Skeletal muscle satellite cell (primary cell): ENCODE results near the gene NEK10.

ENCODE experiments used
- H3K27me3 ChIP-seq: 2 replicates; pipeline ENCODE4 v1.7.0; 2013; ENCODE audit warnings: low read length; ENCODE audit not compliant: control insufficient read depth, insufficient read depth
- H3K36me3 ChIP-seq: 2 replicates; pipeline ENCODE4 v1.7.0; 2013; ENCODE audit warnings: mild to moderate bottlenecking, control low read depth, low read length; ENCODE audit not compliant: insufficient read depth
- H3K4me1 ChIP-seq: 2 replicates; pipeline ENCODE4 v1.7.0; 2013; ENCODE audit warnings: low read length; ENCODE audit not compliant: control insufficient read depth, insufficient read depth
- H3K4me2 ChIP-seq: 2 replicates; pipeline ENCODE4 v1.7.0; 2013; ENCODE audit warnings: mild to moderate bottlenecking, low read length
- H3K4me3 ChIP-seq: 2 replicates; pipeline ENCODE4 v1.7.0; 2013; ENCODE audit warnings: low read length
- H3K9ac ChIP-seq: 2 replicates; pipeline ENCODE4 v1.7.0; 2013; ENCODE audit warnings: mild to moderate bottlenecking, low read depth, low read length, moderate library complexity
- H3K9me3 ChIP-seq: replicated peaks from 2 replicates; pipeline ENCODE4 v1.7.0; 2013; ENCODE audit warnings: mild to moderate bottlenecking, control low read depth, low read length

NEK10 gene

GRCh38 chr3:27146786-27147185 lies 222.4 kb downstream of the NEK10 start:
- H3K9ac ChIP-seq, result no peak overlapping the region
- H3K4me1 ChIP-seq, result no peaks in the 10 kb centered on the region
- no peak overlapping the region for H3K4me3 ChIP-seq
- no peak overlapping the region for H3K4me2 ChIP-seq
- no peaks in the 10 kb centered on the region for H3K36me3 ChIP-seq
- no peaks in the 10 kb centered on the region for H3K27me3 ChIP-seq
- H3K9me3 ChIP-seq, result no peaks in the 10 kb centered on the region

GRCh38 chr3:27145719-27146118 lies 223.5 kb downstream of the NEK10 start:
- Histone ChIP-seq H3K4me1 (no peaks in the 10 kb centered on the region), H3K27me3 (no peaks in the 10 kb centered on the region), H3K9ac (no peak overlapping the region), H3K4me3 (no peak overlapping the region), H3K9me3 (no peaks in the 10 kb centered on the region), H3K4me2 (no peak overlapping the region), H3K36me3 (peaks cover 4% of the 10 kb centered on the region)

- Histone ChIP-seq H3K4me3 (no peak overlapping the region), H3K4me1 (no peaks in the 10 kb centered on the region), H3K27me3 (no peaks in the 10 kb centered on the region), H3K36me3 (peaks cover 7% of the 10 kb centered on the region), H3K9ac (no peak overlapping the region), H3K9me3 (no peaks in the 10 kb centered on the region), H3K4me2 (no peak overlapping the region)
Observed at GRCh38 chr3:27141668-27142067, 227.5 kb downstream of the NEK10 start.

GRCh38 chr3:27138562-27138961 lies 230.6 kb downstream of the NEK10 start:
- peaks cover 5% of the 10 kb centered on the region for H3K4me1 ChIP-seq
- H3K4me3 ChIP-seq, result no peak overlapping the region
- H3K27me3 ChIP-seq, result no peaks in the 10 kb centered on the region
- H3K36me3 ChIP-seq, result peaks cover 7% of the 10 kb centered on the region
- no peak overlapping the region for H3K4me2 ChIP-seq
- H3K9me3 ChIP-seq, result no peaks in the 10 kb centered on the region
- no peak overlapping the region for H3K9ac ChIP-seq

GRCh38 chr3:27138005-27138404 lies 231.2 kb downstream of the NEK10 start:
- Histone ChIP-seq H3K4me3 (no peak overlapping the region), H3K9me3 (no peaks in the 10 kb centered on the region), H3K4me1 (peaks cover 5% of the 10 kb centered on the region), H3K27me3 (no peaks in the 10 kb centered on the region), H3K9ac (no peak overlapping the region), H3K4me2 (no peak overlapping the region), H3K36me3 (peaks cover 7% of the 10 kb centered on the region)

GRCh38 chr3:27134171-27134796 lies 234.9 kb downstream of the NEK10 start:
- Histone ChIP-seq H3K4me1 (peaks cover 5% of the 10 kb centered on the region), H3K4me2 (no peak overlapping the region), H3K4me3 (no peak overlapping the region), H3K36me3 (no peaks in the 10 kb centered on the region), H3K27me3 (no peaks in the 10 kb centered on the region), H3K9me3 (no peaks in the 10 kb centered on the region), H3K9ac (no peak overlapping the region)

- peaks cover 5% of the 10 kb centered on the region for H3K4me1 ChIP-seq
- H3K36me3 ChIP-seq, result no peaks in the 10 kb centered on the region
- no peak overlapping the region for H3K4me2 ChIP-seq
- no peak overlapping the region for H3K9ac ChIP-seq
- no peaks in the 10 kb centered on the region for H3K9me3 ChIP-seq
- H3K27me3 ChIP-seq, result no peaks in the 10 kb centered on the region
- no peak overlapping the region for H3K4me3 ChIP-seq
Observed at GRCh38 chr3:27133060-27133459, 236.1 kb downstream of the NEK10 start.

- H3K27me3 ChIP-seq, result no peaks in the 10 kb centered on the region
- H3K4me1 ChIP-seq, result peaks cover 5% of the 10 kb centered on the region
- no peak overlapping the region for H3K4me3 ChIP-seq
- no peaks in the 10 kb centered on the region for H3K36me3 ChIP-seq
- H3K9ac ChIP-seq, result no peak overlapping the region
- no peaks in the 10 kb centered on the region for H3K9me3 ChIP-seq
- no peak overlapping the region for H3K4me2 ChIP-seq
Observed at GRCh38 chr3:27130796-27131195, 238.4 kb downstream of the NEK10 start.

- Histone ChIP-seq H3K36me3 (no peaks in the 10 kb centered on the region), H3K4me1 (no peaks in the 10 kb centered on the region), H3K9ac (no peak overlapping the region), H3K4me3 (no peak overlapping the region), H3K27me3 (no peaks in the 10 kb centered on the region), H3K9me3 (no peaks in the 10 kb centered on the region), H3K4me2 (no peak overlapping the region)
Observed at GRCh38 chr3:27127879-27128278, 241.3 kb downstream of the NEK10 start.

- no peaks in the 10 kb centered on the region for H3K4me1 ChIP-seq
Observed at GRCh38 chr3:27127195-27127594, 242.0 kb downstream of the NEK10 start.

GRCh38 chr3:27125821-27126501 lies 243.2 kb downstream of the NEK10 start:
- Histone ChIP-seq H3K4me1 (no peaks in the 10 kb centered on the region), H3K4me3 (no peak overlapping the region), H3K9ac (no peak overlapping the region)

More at GRCh38 chr3:27127195-27127594, 242.0 kb downstream of the NEK10 start:
- Histone ChIP-seq H3K36me3 (no peaks in the 10 kb centered on the region), H3K4me2 (no peak overlapping the region), H3K27me3 (no peaks in the 10 kb centered on the region), H3K4me3 (no peak overlapping the region), H3K9ac (no peak overlapping the region), H3K9me3 (no peaks in the 10 kb centered on the region)

GRCh38 chr3:27119639-27120038 lies 249.5 kb downstream of the NEK10 start:
- H3K9ac ChIP-seq, result no peak overlapping the region
- no peak overlapping the region for H3K4me2 ChIP-seq
- peaks cover 4% of the 10 kb centered on the region for H3K4me1 ChIP-seq
- H3K36me3 ChIP-seq, result peaks cover 8% of the 10 kb centered on the region
- H3K27me3 ChIP-seq, result no peaks in the 10 kb centered on the region
- no peaks in the 10 kb centered on the region for H3K9me3 ChIP-seq
- H3K4me3 ChIP-seq, result no peak overlapping the region

More at GRCh38 chr3:27125821-27126501, 243.2 kb downstream of the NEK10 start:
- H3K27me3 ChIP-seq, result no peaks in the 10 kb centered on the region
- no peaks in the 10 kb centered on the region for H3K9me3 ChIP-seq
- H3K4me2 ChIP-seq, result no peak overlapping the region
- no peaks in the 10 kb centered on the region for H3K36me3 ChIP-seq
